Central memory CD8-positive, alpha-beta T cell (primary cell): ENCODE results near the gene FKBP2.

Experiments
- ATAC-seq: fragments of 150-1000 bp; cut with Tn5 transposase; replicated peaks from 2 replicates; pipeline ENCODE4 v1.10.0; 2022; ENCODE audit warnings: mild to moderate bottlenecking, moderate FRiP score, moderate number of reproducible peaks; ENCODE audit not compliant: poor library complexity, severe bottlenecking; ENCODE audit errors: extremely low read depth
- DNase-seq, 2 donors: peaks; one replicate each; pipeline ENCODE4 v3.0.0; 2021; ENCODE audit warnings: low spot score in 2 of 2
- H3K27ac Mint-ChIP-seq: one replicate; pipeline ENCODE4 v1.8.0; 2022; ENCODE audit warnings: low read depth, mild to moderate bottlenecking, moderate library complexity, mixed read lengths
- H3K27me3 Mint-ChIP-seq: one replicate; pipeline ENCODE4 v1.8.0; 2022; ENCODE audit warnings: mixed read lengths
- H3K36me3 Mint-ChIP-seq: one replicate; pipeline ENCODE4 v1.8.0; 2022; ENCODE audit warnings: mild to moderate bottlenecking, moderate library complexity, mixed read lengths; ENCODE audit not compliant: insufficient read depth
- H3K4me1 Mint-ChIP-seq: one replicate; pipeline ENCODE4 v1.8.0; 2022; ENCODE audit warnings: mixed read lengths
- H3K4me3 Mint-ChIP-seq: one replicate; pipeline ENCODE4 v1.8.0; 2022; ENCODE audit warnings: mild to moderate bottlenecking, moderate library complexity, mixed read lengths
- H3K9me3 Mint-ChIP-seq: one replicate; pipeline ENCODE4 v1.8.0; 2022; ENCODE audit warnings: mixed read lengths

The FKBP2 gene

GRCh38 chr11:64284962-64285884 is 44.3 kb downstream of the FKBP2 start, which contains the start of gene GPR137:
Gene GPR137 (plus strand): TSS chr11:64285848. CDS start chr11:64286525, 677 bp downstream.
- DNase-seq (peak; percentile 91 to 96), ATAC-seq (peak; percentile 80)
- no peaks in the 10 kb centered on the region for H3K27me3 Mint-ChIP-seq
- H3K36me3 Mint-ChIP-seq, result peaks cover 9% of the 10 kb centered on the region
- peak within 1 kb of the TSS; percentile 97 for H3K27ac Mint-ChIP-seq
- peaks cover 20% of the 10 kb centered on the region for H3K4me1 Mint-ChIP-seq
- no peaks in the 10 kb centered on the region for H3K9me3 Mint-ChIP-seq
- H3K4me3 Mint-ChIP-seq, result peak within 1 kb of the TSS; percentile 87

DNA sequence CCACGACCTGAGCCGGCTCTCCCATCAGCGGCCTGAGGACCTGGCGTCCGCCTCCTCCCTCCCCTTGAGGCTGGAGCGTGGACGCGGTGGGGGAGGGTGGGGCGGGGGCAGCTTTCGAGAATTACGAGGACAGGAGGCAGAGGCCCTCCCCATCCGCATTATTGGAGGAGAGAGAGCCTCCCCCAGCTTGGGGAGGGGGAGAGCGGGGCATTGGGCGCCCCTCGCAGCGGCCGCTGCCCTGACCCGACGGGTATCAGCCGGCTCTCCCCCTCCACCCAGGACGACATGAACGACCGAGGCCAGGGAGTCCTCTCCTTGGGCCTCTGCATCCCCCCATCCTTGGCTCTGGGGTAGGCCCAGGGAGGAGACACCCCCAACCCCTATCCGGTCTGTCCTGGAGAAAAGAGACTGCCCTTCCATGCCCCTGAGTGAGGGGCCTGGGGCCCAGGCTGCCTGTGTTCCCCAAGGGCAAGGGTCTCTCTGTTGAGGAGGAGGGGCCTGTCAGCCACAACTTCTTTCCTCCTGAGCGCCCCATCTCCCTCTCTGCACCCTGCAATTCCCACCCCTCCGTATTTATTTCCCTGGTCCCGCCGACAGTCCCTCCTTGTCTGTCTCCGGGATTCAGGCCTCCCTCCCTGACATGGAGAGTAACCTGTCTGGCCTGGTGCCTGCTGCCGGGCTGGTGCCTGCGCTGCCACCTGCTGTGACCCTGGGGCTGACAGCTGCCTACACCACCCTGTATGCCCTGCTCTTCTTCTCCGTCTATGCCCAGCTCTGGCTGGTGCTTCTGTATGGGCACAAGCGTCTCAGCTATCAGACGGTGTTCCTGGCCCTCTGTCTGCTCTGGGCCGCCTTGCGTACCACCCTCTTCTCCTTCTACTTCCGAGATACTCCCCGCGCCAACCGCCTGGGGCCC is 45.2 kb downstream of the FKBP2 start:
- Mint-ChIP-seq H3K4me1 (peaks cover 25% of the 10 kb centered on the region), H3K4me3 (peak overlapping the region; percentile 87), H3K27ac (peak overlapping the region; percentile 97), H3K36me3 (peaks cover 9% of the 10 kb centered on the region), H3K9me3 (no peaks in the 10 kb centered on the region), H3K27me3 (peaks cover 9% of the 10 kb centered on the region)
- ATAC-seq, result no peak
- DNase-seq, result no peak

DNA sequence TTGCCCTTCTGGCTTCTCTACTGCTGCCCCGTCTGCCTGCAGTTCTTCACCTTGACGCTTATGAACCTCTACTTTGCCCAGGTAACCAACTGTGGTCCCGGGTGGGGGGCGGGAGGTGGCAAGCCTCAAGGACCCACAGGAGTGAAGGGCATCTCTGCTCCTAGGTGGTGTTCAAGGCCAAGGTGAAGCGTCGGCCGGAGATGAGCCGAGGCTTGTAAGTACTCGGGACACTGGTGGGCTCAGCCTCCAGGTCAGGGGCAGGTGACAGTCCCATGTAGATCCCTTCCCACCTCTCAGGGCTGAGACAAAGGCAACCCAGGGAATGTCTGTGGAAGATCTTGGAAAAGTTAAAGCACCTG is 45.9 kb downstream of the FKBP2 start:
- H3K4me1 Mint-ChIP-seq, result peaks cover 25% of the 10 kb centered on the region
- peaks cover 6% of the 10 kb centered on the region for H3K36me3 Mint-ChIP-seq
- DNase-seq (no peak), ATAC-seq (no peak)
- H3K4me3 Mint-ChIP-seq, result peak overlapping the region; percentile 87
- H3K27ac Mint-ChIP-seq, result peak overlapping the region; percentile 88
- H3K9me3 Mint-ChIP-seq, result no peaks in the 10 kb centered on the region
- peaks cover 9% of the 10 kb centered on the region for H3K27me3 Mint-ChIP-seq

DNA sequence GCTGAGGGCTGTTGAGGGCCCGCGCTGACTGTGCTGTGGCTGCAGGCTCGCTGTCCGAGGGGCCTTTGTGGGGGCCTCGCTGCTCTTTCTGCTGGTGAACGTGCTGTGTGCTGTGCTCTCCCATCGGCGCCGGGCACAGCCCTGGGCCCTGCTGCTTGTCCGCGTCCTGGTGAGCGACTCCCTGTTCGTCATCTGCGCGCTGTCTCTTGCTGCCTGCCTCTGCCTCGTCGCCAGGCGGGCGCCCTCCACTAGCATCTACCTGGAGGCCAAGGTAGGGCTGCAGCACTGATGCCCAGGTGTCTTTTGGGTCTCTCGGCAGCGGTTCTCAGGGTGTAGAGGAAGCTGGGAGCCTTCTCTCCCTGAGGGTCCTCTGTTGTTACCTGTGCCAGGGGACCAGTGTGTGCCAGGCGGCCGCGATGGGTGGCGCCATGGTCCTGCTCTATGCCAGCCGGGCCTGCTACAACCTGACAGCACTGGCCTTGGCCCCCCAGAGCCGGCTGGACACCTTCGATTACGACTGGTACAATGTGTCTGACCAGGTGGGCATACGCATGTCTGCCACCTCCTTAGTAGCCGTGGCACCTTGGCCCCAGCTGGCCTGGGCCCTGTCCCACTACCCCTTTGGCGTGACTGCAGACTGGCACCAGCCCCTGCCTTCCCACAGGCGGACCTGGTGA is 46.9 kb downstream of the FKBP2 start:
- Mint-ChIP-seq H3K4me3 (peak overlapping the region; percentile 23), H3K27ac (no peak overlapping the region)

DNA sequence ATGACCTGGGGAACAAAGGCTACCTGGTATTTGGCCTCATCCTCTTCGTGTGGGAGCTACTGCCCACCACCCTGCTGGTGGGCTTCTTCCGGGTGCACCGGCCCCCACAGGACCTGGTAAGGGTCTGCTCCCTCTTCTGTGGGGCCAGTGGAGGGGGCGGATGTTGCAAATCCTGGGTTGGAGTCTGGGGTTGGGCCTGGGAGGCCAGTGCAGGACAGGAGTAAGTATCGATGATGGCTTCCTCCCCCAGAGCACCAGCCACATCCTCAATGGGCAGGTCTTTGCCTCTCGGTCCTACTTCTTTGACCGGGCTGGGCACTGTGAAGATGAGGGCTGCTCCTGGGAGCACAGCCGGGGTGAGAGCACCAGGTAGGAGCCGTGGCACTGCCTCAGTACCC is 47.5 kb downstream of the FKBP2 start:
- no peak overlapping the region for H3K27ac Mint-ChIP-seq

More for the DNA sequence above, 46.9 kb downstream of the FKBP2 start:
- ATAC-seq, result no peak
- Mint-ChIP-seq H3K36me3 (peaks cover 6% of the 10 kb centered on the region), H3K4me1 (peaks cover 29% of the 10 kb centered on the region), H3K27me3 (peaks cover 17% of the 10 kb centered on the region), H3K9me3 (no peaks in the 10 kb centered on the region)
- DNase-seq, result no peak

DNA sequence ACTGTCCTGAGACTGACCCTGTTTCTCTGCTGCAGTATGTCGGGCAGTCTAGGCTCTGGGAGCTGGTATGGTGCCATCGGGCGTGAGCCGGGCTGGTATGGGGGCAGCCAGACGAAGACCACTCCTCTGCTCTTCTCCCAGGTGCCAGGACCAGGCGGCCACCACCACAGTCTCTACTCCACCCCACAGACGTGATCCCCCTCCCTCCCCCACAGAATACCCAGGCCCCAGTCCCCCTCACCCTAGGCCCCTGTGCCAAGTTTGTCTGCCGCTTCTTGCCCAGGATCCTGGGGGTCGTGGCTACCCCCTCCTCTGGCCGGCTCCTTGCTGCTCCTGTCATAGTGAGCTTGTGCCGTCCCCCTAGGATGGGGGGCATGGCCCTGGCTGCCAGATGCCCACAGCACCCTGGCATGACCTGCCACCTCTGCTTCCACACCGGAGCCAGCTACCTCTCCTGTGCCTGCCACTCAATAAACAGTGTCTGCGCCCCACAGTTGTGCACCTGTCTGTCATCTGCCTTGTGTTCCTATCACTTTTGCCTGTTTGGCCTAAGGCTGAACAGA is 48.2 kb downstream of the FKBP2 start:
- no peak overlapping the region for H3K27ac Mint-ChIP-seq
- DNase-seq (no peak), ATAC-seq (no peak)
- no peaks in the 10 kb centered on the region for H3K9me3 Mint-ChIP-seq
- H3K36me3 Mint-ChIP-seq, result peaks cover 6% of the 10 kb centered on the region
- H3K4me3 Mint-ChIP-seq, result no peak overlapping the region
- H3K4me1 Mint-ChIP-seq, result peaks cover 25% of the 10 kb centered on the region
- peaks cover 29% of the 10 kb centered on the region for H3K27me3 Mint-ChIP-seq

More for the DNA sequence above, 47.5 kb downstream of the FKBP2 start:
- ATAC-seq (no peak), DNase-seq (no peak)
- Mint-ChIP-seq H3K27me3 (peaks cover 22% of the 10 kb centered on the region), H3K4me3 (peak overlapping the region; percentile 23), H3K4me1 (peaks cover 29% of the 10 kb centered on the region), H3K9me3 (no peaks in the 10 kb centered on the region), H3K36me3 (peaks cover 6% of the 10 kb centered on the region)

GRCh38 chr11:64290352-64291261 is 49.7 kb downstream of the FKBP2 start:
- Mint-ChIP-seq H3K4me3 (peak overlapping the region; percentile 72), H3K27ac (no peak overlapping the region), H3K27me3 (peaks cover 45% of the 10 kb centered on the region), H3K9me3 (no peaks in the 10 kb centered on the region), H3K4me1 (peaks cover 23% of the 10 kb centered on the region), H3K36me3 (peaks cover 1% of the 10 kb centered on the region)
- no peak for ATAC-seq
- no peak for DNase-seq

- DNase-seq (no peak), ATAC-seq (no peak)
- peak within 1 kb of the TSS; percentile 72 for H3K4me3 Mint-ChIP-seq
- H3K27ac Mint-ChIP-seq, result no peak within 1 kb of the TSS
- peaks cover 52% of the 10 kb centered on the region for H3K27me3 Mint-ChIP-seq
- peaks cover 20% of the 10 kb centered on the region for H3K4me1 Mint-ChIP-seq
- no peaks in the 10 kb centered on the region for H3K9me3 Mint-ChIP-seq
- H3K36me3 Mint-ChIP-seq, result no peaks in the 10 kb centered on the region
These were observed 50.4 kb downstream of the FKBP2 start, which contains the start of gene KCNK4 for GRCh38 chr11:64291262-64291751. Gene KCNK4 (plus strand): TSS chr11:64291302. CDS start chr11:64293019, 1,717 bp downstream.

- Mint-ChIP-seq H3K9me3 (no peaks in the 10 kb centered on the region), H3K4me1 (peaks cover 14% of the 10 kb centered on the region), H3K27ac (no peak overlapping the region), H3K36me3 (no peaks in the 10 kb centered on the region), H3K4me3 (peak overlapping the region; percentile 66), H3K27me3 (peaks cover 58% of the 10 kb centered on the region)
- ATAC-seq (peak; percentile 48), DNase-seq (no peak)
These were observed 51.0 kb downstream of the FKBP2 start for GRCh38 chr11:64291752-64292459.

GRCh38 chr11:64292460-64293254 is 51.8 kb downstream of the FKBP2 start:
- H3K4me1 Mint-ChIP-seq, result peaks cover 13% of the 10 kb centered on the region
- peaks cover 65% of the 10 kb centered on the region for H3K27me3 Mint-ChIP-seq
- no peaks in the 10 kb centered on the region for H3K36me3 Mint-ChIP-seq
- ATAC-seq (no peak), DNase-seq (no peak)
- no peaks in the 10 kb centered on the region for H3K9me3 Mint-ChIP-seq
- peak overlapping the region; percentile 66 for H3K4me3 Mint-ChIP-seq
- no peak overlapping the region for H3K27ac Mint-ChIP-seq
